GM21786 (cell line): Measurements from ENCODE around the gene SLC25A12.
"Not testable (repeated sequence)": the region's sequence is repeated elsewhere in the genome, so short reads cannot be mapped to it uniquely, and the experiment has no call there.

Experiments used
- ATAC-seq: cut with Tn5 transposase; IDR thresholded peaks from one replicate; pipeline ENCODE4 v1.9.1; 2021; ENCODE audit not compliant: unreplicated experiment

Gene SLC25A12

DNA sequence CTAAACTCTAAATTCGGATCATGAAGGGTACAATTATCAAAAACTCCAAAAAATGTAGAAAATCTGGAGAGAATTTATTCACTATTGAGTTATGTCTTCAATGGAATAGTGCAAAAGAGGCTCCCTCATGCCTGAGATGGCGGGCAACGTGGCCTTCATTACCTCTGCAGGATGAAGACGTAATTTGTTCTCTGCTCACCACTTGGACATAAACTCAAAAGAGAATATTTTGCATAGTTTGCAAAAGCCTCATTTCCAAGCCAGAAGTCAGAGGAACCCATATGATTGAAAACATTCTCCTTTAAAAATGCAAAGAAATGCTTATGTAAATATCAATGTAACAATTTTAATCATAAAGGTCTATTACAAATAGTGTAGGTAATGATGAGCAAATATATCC is 58.7 kb downstream of the SLC25A12 start:
- ATAC-seq, result no peak

DNA sequence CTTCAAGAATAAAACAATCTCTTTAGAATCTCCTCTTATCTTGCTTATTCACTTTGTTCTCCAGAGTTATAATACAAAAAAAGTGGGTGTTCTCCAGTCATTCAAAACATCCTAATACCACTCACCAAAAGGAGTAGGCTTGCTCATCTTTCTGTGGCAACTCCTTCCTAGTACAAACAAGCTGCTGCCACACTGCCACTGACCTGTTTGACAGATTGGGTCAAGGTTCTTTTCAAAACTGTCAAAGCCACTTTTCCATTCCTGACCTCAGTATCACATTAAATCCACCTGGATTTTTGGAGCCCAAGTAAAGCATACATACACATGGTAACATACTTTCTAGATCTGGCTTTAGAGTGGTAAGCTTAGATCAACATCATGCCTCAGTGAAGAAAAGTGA is 59.8 kb downstream of the SLC25A12 start:
- no peak for ATAC-seq

DNA sequence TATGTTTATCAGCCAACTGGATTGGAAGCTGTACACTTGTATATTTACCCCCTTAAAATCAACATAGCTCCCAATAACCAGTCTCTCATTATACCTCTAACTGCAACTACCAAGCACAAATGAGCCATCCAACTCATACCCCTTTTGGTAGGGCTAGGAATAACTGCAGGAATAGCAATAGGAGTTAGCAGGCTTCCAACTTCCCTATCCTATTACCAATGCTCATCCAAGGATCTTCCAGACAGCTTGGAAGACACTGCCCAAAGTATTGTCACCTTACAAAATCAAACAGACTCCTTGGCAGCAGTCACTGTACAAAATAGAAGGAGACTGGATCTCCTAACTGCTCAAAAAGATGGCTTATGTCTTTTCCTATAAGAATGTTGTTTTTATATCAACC is 61.6 kb downstream of the SLC25A12 start:
- ATAC-seq, result no peak

DNA sequence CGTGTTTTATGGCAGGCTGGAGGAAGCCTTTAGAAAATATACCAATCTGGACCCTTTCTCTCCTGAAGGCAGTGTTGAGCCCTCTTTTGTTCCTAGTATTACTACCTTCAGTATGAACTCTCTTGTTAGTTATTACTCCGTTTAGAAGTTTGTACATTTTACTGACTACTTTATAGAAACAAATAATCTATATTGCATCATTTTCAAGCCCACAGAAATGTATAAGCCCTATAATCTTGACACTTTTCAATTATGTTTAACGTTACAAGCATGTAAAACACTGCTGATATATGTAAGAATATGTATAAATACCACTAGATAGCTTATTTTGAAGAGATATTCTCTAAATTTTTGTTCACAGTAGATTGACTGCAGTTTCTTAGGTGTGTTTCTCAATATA is 64.0 kb downstream of the SLC25A12 start:
- no peak for ATAC-seq

DNA sequence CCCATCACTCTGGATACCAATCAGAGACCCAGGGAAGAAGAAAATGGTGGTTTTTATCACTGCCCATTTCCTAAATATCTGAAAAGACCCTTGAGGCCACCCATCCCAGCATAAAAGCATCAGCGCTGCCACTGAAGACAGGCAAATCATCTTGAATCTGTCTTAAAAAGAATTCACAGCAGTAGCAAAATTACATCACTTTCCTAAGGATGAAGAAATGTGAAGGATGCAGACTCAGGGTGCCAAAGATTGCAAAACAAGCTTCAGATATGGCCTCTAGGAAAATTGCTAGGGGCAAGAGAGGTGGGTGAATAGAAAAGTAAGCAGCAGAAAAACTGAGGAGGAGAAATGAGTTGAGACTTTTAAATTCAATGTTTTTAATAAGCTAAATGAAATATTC is 70.0 kb downstream of the SLC25A12 start:
- no peak for ATAC-seq

DNA sequence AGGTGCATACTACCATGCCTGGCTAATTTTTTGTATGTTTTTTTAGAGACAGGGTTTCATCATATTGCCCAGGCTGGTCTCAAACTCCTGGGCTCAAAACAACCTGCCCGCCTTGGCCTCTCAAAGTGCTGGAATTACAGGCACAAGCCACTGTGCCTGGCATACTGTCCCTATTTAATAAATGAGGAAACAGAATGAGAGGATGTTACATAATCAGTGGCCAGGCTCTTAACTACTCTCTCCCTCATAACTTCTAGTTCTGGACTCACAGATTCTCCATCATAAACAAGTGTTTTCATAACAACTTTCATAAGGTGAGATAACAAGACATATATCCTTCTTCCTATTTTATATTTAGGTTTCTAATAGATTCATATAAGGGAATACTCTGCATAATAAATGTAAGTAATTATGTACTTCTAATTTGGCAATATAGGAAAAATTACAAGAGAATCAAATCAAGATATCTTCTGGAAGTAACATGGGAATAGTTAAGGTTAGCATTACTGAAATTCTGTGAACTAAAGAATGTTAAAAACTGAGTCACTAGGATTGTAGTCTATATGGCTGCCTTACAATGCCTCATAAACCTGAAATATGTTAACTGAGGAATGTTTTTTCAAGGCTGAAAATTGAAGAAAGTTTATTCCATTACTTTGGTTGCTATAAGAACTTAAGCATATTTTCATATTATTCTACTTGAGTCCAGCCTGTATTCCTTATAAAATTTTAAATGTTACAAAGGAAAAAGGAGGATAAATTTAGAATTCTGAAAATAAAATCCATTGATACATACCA is 71.3 kb downstream of the SLC25A12 start:
- no peak for ATAC-seq

DNA sequence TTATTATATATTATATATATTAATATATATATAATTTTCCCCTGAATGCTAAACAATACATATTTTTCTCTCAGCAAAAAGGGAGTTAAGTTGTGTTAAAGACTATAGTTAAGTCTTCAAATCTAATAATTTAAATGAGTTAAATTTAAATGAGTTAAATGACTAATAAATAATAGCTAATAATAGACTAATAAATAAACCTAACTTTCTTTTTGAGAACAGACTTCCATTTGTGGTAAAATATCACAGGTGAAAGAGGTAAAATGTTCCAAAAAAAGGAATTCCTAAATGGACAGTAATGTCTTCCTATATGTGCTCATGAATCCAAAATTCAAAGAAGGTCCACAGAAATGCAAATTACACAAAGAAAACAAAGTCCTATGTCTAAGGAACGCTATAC is 74.6 kb downstream of the SLC25A12 start:
- no peak for ATAC-seq

DNA sequence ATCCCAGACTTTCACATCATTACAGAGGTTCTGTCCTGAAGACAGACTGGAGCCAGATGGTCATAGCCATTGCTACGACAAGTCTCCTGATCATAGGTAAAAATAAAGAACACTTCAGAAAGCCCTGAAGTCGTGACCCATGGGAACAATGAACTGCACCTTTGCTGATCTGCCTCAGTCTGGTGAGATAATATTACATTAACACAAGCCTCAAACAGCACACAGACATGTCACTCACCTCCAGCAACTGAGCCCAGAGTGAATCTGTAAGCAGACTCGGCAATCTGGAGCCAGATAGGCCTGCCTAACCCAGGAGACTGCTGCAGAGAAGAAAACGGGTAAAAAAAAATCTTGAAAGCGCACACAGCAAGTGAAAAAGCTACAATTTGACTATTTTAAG is 79.2 kb downstream of the SLC25A12 start:
- no peak for ATAC-seq

DNA sequence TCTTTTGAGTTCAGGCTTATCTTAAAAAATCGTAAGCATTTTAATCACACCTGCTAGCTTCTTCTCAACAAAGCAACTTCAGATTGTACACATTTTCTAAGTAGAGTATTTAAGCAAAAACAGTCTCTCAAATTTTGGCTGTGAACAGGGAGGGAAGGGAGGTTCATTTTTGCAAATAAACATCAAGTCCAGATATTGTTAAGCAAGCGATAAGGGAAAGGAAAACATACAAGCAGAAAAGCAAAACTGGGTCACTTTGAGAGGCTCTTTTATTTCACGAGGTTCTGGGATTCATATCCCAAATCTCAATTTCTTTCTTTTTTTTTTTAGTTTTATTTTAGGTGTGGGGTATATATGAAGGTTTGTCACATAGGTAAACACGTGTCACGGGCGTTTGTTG is 79.9 kb downstream of the SLC25A12 start:
- ATAC-seq, result no peak

DNA sequence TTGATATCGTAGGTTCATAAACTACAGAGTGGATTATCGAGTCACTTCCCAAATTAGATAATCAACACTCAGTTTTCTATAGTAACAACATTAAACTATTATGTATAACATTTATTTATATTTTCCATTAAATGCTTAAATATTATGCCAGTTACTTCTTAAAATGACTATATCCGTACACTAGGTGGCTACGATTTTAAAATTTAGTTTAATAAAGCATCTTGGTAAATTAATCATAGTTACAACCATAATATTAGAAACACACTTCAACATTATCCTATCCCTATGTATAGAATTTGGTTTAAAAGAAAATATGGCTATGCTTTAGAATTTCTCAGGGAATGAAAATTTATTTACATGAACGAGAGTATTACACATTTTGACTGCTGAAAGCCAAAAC is 80.3 kb downstream of the SLC25A12 start:
- ATAC-seq, result no peak

DNA sequence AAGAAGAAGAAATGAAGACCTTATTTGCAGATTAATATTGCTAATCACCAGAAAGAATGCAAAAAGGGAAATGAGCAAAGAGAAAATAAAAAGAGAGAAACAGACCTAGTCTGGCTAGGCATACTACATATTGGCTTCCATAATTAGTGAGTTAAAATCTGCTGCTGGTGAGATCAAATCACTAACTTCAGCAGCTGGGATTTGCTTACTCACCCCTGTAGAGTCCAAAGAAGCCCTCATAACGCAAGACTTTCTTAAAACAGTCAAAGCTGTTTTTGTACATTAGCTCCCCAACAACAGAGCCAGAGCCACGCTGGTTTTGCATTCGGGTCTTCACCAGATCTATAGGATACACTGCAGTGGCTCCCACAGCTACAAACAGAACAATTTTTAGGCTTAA is 80.9 kb downstream of the SLC25A12 start:
- ATAC-seq, result no peak

DNA sequence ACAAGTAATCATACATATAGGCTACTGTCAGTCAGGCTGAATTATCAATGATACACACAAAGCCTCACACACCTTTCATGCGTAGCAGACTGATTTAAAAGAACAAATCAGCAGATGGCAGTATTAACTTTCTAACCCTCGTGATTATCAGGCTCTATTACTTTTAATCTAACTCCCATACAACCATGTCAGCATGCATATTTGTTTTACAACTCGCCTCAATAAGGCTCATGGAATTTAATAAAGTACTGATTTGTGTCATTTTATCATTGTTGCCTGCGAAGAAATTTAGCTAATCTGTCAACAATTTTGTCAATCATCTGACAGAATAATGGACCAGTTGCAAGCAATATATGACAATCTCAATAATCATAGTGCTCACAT is 82.8 kb downstream of the SLC25A12 start:
- ATAC-seq, result no peak

DNA sequence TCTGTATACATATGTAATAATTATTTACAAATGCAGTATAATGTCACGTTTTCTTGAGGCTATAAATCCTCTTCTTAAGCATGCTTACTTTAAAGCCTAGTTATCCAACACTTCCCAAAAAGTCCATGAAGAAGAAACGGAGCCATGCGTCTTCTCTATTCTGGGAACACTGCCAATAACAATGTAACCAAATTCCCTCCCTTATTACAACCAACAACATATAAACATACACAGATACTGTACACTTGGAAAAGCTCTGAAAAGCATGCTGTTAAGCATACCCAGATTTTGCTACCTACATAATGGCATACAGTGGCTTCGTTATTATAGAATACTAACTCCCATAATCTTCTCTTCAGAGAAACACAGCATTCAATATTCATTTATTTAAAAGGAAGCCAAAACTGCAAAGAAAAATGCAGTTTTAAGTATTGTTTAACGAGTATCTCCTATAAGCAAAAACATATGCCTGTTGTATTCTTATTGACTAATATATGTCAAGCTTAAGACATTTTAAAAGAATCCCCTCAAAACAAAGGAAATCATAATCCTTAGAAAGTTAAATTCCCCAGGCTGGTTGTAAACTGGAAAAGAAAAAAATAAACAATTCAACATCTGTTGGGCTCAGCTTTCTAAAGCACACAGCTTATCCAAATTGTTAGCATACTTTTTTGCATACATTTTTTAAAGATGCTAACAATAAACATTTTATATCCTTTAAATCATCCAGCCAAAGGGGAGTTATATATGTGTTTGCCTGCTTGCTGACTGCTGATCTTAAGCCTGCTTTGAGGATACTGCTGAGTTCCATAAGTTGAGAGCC is 83.4 kb downstream of the SLC25A12 start:
- no peak for ATAC-seq

DNA sequence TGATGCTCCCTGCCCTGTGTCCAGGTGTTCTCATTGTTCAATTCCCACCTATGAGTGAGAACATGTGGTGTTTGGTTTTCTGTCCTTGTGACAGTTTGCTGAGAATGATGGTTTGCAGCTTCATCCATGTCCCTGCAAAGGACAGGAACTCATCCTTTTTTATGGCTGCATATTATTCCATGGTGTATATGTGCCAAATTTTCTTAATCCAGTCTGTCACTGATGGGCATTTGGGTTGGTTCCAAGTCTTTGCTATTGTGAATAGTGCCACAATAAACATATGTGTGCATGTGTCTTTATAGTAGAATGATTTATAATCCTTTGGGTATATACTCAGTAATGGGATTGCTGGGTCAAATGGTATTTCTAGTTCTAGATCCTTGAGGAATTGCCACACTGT is 85.2 kb downstream of the SLC25A12 start:
- ATAC-seq, result not testable (repeated sequence)

DNA sequence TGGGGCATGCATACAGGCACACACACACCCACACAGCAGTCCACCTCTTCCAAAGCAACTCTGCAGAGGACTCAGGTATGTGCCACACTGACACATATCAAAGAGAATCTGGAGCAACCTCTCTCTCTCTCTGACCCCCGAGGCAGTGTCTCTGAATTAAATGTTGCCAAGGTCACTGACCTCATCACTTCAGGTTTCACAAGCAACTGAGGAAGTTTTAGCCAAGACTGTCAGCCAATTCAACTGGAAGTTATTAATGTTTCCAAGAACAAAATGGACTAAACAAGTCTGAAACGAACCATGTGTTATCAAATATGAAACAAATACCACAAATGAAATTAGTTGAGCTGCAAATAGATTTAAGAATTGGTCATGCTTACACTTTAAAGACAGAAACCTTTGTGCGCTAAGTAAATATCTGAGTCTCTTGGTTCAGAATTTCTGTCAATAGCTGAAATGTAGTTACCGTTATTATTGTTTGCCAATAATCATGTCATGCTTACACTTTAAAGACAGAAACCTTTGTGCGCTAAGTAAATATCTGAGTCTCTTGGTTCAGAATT is 86.1 kb downstream of the SLC25A12 start:
- ATAC-seq, result no peak

DNA sequence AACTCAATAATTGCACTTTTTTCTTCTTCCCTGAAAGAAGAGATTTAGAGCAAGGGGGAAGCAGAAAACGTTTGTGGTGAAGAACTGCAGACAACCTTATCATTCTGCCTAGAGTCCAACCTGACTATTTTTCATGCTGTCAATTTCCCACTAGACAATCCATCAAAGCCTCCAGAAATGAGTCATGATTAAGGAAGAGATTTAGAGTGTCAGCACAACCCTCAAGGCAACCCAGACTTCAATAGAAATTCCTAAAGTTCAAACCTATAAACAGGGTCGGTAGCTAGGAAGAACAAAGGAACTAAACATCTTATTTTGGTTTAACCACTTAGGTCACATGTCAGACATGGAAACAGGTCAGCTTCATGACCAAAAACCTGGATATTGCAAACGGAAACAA is 86.9 kb downstream of the SLC25A12 start:
- no peak for ATAC-seq

DNA sequence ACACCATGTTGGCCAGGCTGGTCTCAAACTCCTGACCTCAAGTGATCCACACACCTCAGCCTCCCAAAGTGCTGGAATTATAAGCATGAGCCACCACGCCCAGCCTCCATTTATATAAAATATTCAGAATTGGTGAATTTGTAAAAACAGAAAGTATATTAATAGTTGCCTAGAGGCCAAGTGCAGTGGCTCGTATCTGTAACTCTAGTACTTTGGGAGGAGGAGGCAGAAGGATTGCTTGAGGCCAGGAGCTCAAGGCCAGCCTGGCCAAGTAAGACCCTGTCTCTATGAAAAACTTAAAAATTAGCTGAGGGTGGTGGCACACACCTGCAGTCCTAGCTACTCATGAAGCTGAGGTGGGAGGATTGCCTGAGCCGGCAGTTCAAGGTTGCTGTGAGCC is 89.6 kb downstream of the SLC25A12 start:
- ATAC-seq, result no peak

DNA sequence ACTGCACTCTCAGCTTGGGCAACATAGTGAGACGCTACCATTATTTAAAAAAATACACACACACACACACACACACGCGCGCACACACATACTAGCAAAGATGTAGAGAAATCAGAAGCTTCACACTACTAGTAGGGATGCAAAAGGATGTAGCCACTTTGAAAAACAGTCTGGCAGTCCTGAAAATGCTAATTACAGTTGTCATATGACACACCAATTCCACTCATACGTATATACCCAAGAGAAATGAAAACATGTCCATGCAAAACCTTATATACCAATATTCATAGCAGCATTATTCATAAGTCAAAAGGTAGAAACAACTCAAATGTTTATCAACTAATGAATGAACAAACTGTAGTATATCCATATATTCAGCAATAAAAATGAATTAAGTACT is 90.3 kb downstream of the SLC25A12 start:
- no peak for ATAC-seq

DNA sequence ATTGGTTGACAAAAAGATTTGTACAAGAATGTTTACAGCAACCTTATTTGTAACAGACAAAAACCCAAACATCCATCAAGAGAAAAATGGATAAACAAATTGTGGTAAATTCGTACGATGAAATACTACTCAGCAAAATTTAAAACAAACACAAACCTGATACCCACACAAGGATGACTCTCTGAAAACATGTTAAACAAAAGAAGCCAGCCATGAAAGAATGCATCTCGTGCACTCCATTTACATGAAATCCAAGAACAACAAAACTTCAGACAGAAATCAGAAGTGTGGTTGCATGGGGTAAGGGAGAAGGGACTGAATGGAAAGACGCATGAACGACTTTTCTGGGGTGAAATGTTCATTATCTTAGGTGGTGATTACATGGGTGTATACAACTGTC is 93.4 kb downstream of the SLC25A12 start:
- ATAC-seq, result no peak

DNA sequence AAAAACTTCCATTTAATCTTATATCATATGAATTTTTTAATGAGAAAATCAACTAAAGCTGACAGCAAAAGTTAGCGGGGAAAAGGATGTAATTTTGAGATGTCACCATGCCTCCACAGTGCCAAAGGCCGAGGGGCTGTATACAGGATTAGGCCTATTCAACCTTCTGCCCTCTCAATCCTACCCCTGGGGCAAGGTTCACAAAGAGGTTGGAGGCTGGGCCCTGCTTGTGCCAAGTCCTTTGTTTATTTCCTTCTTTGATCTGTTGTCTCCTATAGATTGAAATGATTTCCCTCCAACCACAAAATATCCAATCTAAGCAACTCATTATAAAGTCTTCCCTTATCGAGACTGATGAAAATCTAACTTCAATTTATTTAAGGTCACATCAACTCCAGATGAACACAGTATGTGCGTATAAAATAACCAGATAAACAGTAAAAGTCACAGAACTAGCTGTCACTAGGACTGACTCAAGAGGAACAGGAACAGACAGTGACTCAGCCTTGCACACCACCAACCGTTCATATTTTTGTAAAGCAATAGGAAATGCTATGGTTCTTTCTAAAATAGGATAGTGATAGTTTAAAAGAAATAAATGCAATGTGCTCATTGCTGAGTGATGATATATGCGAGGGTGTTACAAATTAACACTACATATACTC is 95.8 kb downstream of the SLC25A12 start:
- ATAC-seq, result no peak

DNA sequence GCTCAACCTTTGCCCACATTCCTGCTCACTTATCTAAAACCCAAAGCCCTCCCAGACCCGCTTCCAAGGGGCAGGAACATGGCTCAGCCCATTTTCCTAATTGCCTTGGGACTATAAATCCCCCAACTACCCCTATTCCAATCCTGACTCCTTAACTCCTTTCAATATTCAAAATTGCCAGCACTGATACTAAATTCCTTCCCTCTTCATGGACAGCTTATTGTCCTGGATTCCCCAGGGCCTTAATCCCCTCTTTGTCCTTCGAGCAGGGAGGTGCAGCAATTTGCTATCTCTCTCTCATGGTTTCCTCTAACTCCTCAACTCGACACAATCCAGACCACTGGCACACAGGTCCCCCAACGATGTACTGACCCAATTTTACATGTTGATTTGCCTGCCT is 99.1 kb downstream of the SLC25A12 start:
- ATAC-seq, result no peak
